HFF-Myc (cell line): ENCODE data around the gene VSIG8.
"Not testable (repeated sequence)": the region's sequence is repeated elsewhere in the genome, so short reads cannot be mapped to it uniquely, and the experiment has no call there.

Experiments
- DNase-seq: peaks from one replicate; pipeline ENCODE4 v3.0.0-alpha.2; 2011; ENCODE audit warnings: low read depth; ENCODE audit errors: extremely low read depth
- H3K4me3 ChIP-seq: replicated peaks from 2 replicates; pipeline ENCODE4 v1.5.1; 2011; ENCODE audit warnings: low read depth, mild to moderate bottlenecking, control low read depth, low read length
- CTCF ChIP-seq: IDR thresholded peaks from 2 replicates; pipeline ENCODE4 v1.5.1; 2012; ENCODE audit warnings: mild to moderate bottlenecking, low read depth, low read length, control low read depth; ENCODE audit errors: missing control alignments

The VSIG8 gene

GRCh38 chr1:159900755-159901360 lies 38.4 kb upstream of the VSIG8 start:
- TF ChIP-seq CTCF: no peak
- DNase-seq: no peak
- no peak overlapping the region for H3K4me3 ChIP-seq

GRCh38 chr1:159900086-159900680 lies 37.7 kb upstream of the VSIG8 start, which contains the start of gene CFAP45:
CFAP45 (minus strand) TSS chr1:159900165; CDS start chr1:159900098, 67 bp downstream.
- no peak for DNase-seq
- no peak for TF ChIP-seq CTCF
- no peak within 1 kb of the TSS for H3K4me3 ChIP-seq

GRCh38 chr1:159899634-159900033 lies 37.2 kb upstream of the VSIG8 start:
- DNase-seq, H3K4me3 ChIP-seq: not testable (repeated sequence)

GRCh38 chr1:159898527-159898926 lies 36.1 kb upstream of the VSIG8 start:
- H3K4me3 ChIP-seq: no peak overlapping the region
- DNase-seq: no peak
- TF ChIP-seq CTCF: no peak

- DNase-seq: no peak
- TF ChIP-seq CTCF: no peak
- no peak overlapping the region for H3K4me3 ChIP-seq
Observed at GRCh38 chr1:159897962-159898361, 35.5 kb upstream of the VSIG8 start.

GRCh38 chr1:159896546-159896930 lies 34.1 kb upstream of the VSIG8 start:
- no peak for DNase-seq
- no peak overlapping the region for H3K4me3 ChIP-seq
- no peak for TF ChIP-seq CTCF

- DNase-seq: no peak
- no peak overlapping the region for H3K4me3 ChIP-seq
- TF ChIP-seq CTCF: no peak
Observed at GRCh38 chr1:159895836-159896545, 33.5 kb upstream of the VSIG8 start.
